HL-60 (cell line): ENCODE measurements around the gene WDR33.

Source experiments
- CTCF ChIP-seq: IDR thresholded peaks from one replicate; pipeline ENCODE4 v1.5.1; 2011; ENCODE audit warnings: low read length, control low read depth, inconsistent platforms; ENCODE audit not compliant: insufficient read depth
- GABPA ChIP-seq: IDR thresholded peaks from 2 replicates; pipeline ENCODE4 v1.6.1; 2012; ENCODE audit warnings: low read depth

- TF ChIP-seq GABPA (no peak), CTCF (no peak)
Observed at GRCh38 chr2:127658641-127659407, 152.1 kb downstream of the WDR33 start.
